GM12865 (cell line): Measurements from ENCODE around the gene LMOD2.
A peak's percentile ranks its signal among the peaks of the same experiment; 100 is the strongest.
"Not testable (repeated sequence)": the region's sequence is repeated elsewhere in the genome, so short reads cannot be mapped to it uniquely, and the experiment has no call there.

Source experiments
- DNase-seq: peaks from one replicate; pipeline ENCODE4 v3.0.0; 2010; ENCODE audit warnings: low read depth
- H3K4me3 ChIP-seq: 2 replicates; pipeline ENCODE4 v1.5.1; 2011; ENCODE audit warnings: mild to moderate bottlenecking, low read depth, low read length, control low read depth
- TF ChIP-seq, protein P1 (sequence below): IDR thresholded peaks from 2 replicates; pipeline ENCODE4 v1.5.1; 2011; ENCODE audit warnings: low read length, control low read depth, low read depth, inconsistent platforms; ENCODE audit not compliant: insufficient read depth; ENCODE audit errors: missing control alignments

LMOD2 gene

DNA sequence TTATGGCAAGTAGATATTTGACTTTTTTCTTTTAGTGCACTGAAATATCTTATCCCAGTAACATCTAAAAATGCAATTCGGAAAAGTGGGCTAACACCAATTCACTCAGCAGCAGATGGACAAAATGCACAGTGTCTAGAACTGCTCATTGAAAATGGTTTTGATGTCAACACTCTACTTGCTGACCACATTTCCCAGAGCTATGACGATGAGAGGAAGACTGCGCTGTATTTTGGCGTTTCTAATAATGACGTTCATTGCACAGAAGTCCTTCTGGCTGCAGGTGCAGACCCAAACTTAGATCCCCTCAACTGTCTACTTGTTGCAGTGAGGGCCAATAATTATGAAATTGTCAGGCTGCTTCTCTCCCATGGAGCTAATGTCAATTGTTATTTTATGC, 26.8 kb upstream of the LMOD2 start:
- no peak for DNase-seq
- TF ChIP-seq, protein P1, sequence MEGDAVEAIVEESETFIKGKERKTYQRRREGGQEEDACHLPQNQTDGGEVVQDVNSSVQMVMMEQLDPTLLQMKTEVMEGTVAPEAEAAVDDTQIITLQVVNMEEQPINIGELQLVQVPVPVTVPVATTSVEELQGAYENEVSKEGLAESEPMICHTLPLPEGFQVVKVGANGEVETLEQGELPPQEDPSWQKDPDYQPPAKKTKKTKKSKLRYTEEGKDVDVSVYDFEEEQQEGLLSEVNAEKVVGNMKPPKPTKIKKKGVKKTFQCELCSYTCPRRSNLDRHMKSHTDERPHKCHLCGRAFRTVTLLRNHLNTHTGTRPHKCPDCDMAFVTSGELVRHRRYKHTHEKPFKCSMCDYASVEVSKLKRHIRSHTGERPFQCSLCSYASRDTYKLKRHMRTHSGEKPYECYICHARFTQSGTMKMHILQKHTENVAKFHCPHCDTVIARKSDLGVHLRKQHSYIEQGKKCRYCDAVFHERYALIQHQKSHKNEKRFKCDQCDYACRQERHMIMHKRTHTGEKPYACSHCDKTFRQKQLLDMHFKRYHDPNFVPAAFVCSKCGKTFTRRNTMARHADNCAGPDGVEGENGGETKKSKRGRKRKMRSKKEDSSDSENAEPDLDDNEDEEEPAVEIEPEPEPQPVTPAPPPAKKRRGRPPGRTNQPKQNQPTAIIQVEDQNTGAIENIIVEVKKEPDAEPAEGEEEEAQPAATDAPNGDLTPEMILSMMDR: no peak
- H3K4me3 ChIP-seq: no peak overlapping the region

DNA sequence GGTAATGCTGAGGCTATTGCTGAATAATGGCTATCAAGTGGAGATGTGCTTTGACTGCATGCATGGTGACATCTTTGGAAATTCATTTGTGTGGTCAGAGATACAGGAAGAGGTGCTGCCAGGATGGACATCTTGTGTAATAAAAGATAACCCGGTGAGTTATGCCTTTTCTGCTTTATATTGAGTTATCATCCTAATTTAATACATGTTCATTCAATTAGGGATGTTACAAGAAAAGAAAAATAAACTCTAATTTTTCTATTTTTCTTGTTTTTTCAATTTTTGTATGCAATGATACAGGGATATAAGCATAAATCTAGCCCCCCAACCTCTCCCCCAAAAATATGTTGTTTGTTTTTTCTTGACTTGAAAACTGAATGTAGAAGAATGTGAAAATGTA, 26.4 kb upstream of the LMOD2 start:
- DNase-seq: no peak
- H3K4me3 ChIP-seq: no peak overlapping the region
- TF ChIP-seq, protein P1: no peak

DNA sequence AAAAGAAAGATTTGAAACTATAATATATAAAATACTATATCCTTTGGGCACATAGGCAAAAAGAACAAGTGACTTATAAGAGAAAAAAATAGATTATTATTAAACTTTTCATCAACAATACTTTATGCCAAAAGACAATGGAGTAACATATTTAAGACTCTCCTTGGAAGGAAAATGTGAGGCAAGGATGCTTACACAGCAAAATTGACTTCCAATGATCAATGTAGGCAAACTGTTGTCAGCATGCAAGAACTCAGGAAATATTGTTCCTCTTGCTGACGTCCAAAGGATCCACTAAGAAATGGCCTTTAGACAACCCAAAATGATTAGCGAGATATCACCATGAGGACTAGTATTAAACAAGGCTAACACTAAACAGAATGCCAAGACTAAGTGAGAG, 22.9 kb upstream of the LMOD2 start:
- no peak for DNase-seq
- TF ChIP-seq, protein P1: no peak

DNA sequence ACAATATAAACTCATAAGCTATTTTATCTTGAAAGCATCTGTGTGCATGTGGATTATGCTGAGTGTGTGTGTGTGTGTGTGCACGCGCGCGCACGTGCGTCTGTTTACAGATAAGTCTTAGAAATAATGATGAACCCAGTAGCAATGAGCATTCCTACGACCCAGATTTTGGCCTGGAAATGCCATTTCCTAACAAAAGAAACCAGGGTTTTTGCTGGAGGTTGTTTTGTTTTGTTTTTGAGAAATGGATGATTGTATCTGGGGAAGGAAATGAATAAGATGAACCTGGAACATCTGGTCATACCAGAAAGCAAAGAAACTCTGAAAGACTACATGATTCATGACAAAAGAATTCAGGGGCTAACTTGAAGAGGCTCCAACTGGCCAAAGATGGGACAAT, 22.1 kb upstream of the LMOD2 start:
- no peak for DNase-seq
- TF ChIP-seq, protein P1: no peak
- H3K4me3 ChIP-seq: no peak overlapping the region

More for the DNA sequence above, 22.9 kb upstream of the LMOD2 start:
- no peak overlapping the region for H3K4me3 ChIP-seq

DNA sequence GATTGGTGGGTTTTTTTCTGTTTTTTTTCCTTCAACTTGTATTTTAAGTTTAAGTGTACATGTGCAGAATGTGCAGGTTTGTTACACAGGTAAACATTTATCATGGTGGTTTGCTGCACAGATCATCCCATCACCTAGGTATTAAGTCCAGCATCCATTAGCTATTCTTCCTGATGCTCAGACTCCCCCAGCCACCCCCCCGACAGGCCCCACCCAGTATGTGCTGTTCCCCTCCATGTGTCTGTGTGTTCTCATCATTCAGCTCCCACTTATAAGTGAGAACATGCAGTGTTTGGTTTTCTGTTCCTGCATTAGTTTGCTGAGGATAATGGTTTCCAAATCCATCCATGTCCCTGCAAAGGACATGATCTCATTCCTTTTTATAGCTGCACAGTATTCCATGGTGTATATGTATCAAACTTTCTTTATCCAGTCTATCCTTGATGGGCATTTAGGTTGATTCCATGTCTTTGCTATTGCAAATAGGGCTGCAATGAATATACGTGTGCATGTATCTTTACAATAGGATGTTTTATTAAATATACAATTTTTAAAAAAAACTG, 21.6 kb upstream of the LMOD2 start:
- DNase-seq, H3K4me3 ChIP-seq: not testable (repeated sequence)

DNA sequence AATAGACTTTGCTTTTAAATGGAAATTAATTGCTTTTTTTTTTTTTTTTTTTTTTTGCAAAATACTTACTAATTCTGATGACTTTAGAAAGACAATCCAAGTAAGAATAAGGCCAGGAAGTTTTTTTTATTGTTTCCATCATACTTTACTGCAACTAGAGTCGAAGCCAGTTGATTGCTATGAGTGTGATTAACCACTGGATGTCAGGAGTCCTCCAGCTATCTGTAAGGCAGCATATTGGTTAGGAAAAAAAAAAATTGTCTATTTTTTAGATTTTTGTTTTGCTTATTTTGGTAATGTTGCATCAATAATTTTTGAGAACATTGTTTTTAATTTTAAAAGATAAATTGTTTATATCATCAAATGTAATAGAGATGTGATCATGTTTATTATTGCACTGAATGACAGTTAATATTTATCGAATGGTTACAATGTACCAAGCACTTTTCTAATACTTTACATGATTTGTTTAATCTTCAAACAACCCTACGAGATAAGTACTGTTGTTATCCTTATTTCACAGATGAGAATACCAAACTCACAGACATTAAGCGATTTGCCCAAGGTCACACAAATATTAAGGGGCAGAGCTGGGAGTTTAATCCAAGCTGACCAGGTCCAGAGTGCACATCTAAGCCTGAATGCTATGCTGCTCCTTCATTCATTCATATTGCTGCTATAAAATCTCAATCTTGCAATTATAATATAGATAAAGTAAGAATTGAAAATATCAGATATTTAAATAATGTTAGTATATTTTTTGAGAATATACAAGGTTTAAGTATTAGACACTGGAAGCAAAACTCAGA, 19.9 kb upstream of the LMOD2 start:
- H3K4me3 ChIP-seq: no peak overlapping the region
- TF ChIP-seq, protein P1: peak; percentile 36
- peak; percentile 11 for DNase-seq

DNA sequence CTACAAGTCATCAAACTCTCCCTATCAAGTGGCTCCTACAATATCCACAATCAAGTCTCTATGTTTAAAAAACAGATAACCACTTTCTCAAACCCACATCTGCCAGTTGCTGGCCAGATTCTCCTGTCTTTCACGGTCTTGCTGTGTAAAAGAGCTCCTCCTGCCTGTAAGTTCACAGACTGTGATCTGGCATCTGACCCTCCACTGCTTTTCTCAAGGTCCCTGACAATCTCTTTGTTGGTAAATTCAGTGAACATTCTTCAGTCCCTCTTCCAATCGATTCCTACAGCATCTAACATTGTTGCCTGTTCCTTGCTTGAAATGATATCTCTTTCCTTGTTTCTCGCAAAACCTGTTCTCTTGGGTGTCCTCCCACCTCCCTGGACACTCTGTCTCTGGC, 18.5 kb upstream of the LMOD2 start:
- DNase-seq: no peak
- no peak overlapping the region for H3K4me3 ChIP-seq
- TF ChIP-seq, protein P1: no peak
